ENCODE results near the gene REST.

DNA sequence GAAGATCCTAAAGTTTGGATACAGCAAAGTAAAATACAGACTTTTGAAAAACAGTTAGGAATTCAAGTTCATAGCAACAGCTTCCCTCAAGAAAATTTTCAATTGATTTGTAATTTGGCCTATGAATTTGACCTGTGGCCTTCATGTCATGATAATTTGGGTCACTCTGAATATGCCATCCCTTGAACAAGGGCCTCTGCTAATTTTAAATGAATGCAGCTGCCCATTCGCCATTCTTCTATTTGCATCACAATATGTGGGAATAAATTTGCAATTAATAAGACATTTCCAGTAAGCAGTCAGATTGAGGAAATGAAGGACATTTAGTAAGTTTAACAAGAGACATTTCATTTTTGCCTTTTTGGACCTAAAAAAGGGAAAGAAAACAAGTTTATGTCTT, 1.9 kb upstream of the REST start:
- TF ChIP-seq CTCF (IDR thresholded peaks at IDR 0.05; ENCODE audit: control extremely low read depth in 1 of 3, insufficient read depth in 1 of 3, low read depth in 1 of 3, low read length in 3 of 3) (no peak), PHF8 (conservative IDR thresholded peaks at IDR 0.05; ENCODE audit: low read depth, low read length) (no peak), TAF1 (IDR thresholded peaks at IDR 0.05; ENCODE audit: low read depth, low read length) (no peak)
- TF ChIP-seq, protein P1, sequence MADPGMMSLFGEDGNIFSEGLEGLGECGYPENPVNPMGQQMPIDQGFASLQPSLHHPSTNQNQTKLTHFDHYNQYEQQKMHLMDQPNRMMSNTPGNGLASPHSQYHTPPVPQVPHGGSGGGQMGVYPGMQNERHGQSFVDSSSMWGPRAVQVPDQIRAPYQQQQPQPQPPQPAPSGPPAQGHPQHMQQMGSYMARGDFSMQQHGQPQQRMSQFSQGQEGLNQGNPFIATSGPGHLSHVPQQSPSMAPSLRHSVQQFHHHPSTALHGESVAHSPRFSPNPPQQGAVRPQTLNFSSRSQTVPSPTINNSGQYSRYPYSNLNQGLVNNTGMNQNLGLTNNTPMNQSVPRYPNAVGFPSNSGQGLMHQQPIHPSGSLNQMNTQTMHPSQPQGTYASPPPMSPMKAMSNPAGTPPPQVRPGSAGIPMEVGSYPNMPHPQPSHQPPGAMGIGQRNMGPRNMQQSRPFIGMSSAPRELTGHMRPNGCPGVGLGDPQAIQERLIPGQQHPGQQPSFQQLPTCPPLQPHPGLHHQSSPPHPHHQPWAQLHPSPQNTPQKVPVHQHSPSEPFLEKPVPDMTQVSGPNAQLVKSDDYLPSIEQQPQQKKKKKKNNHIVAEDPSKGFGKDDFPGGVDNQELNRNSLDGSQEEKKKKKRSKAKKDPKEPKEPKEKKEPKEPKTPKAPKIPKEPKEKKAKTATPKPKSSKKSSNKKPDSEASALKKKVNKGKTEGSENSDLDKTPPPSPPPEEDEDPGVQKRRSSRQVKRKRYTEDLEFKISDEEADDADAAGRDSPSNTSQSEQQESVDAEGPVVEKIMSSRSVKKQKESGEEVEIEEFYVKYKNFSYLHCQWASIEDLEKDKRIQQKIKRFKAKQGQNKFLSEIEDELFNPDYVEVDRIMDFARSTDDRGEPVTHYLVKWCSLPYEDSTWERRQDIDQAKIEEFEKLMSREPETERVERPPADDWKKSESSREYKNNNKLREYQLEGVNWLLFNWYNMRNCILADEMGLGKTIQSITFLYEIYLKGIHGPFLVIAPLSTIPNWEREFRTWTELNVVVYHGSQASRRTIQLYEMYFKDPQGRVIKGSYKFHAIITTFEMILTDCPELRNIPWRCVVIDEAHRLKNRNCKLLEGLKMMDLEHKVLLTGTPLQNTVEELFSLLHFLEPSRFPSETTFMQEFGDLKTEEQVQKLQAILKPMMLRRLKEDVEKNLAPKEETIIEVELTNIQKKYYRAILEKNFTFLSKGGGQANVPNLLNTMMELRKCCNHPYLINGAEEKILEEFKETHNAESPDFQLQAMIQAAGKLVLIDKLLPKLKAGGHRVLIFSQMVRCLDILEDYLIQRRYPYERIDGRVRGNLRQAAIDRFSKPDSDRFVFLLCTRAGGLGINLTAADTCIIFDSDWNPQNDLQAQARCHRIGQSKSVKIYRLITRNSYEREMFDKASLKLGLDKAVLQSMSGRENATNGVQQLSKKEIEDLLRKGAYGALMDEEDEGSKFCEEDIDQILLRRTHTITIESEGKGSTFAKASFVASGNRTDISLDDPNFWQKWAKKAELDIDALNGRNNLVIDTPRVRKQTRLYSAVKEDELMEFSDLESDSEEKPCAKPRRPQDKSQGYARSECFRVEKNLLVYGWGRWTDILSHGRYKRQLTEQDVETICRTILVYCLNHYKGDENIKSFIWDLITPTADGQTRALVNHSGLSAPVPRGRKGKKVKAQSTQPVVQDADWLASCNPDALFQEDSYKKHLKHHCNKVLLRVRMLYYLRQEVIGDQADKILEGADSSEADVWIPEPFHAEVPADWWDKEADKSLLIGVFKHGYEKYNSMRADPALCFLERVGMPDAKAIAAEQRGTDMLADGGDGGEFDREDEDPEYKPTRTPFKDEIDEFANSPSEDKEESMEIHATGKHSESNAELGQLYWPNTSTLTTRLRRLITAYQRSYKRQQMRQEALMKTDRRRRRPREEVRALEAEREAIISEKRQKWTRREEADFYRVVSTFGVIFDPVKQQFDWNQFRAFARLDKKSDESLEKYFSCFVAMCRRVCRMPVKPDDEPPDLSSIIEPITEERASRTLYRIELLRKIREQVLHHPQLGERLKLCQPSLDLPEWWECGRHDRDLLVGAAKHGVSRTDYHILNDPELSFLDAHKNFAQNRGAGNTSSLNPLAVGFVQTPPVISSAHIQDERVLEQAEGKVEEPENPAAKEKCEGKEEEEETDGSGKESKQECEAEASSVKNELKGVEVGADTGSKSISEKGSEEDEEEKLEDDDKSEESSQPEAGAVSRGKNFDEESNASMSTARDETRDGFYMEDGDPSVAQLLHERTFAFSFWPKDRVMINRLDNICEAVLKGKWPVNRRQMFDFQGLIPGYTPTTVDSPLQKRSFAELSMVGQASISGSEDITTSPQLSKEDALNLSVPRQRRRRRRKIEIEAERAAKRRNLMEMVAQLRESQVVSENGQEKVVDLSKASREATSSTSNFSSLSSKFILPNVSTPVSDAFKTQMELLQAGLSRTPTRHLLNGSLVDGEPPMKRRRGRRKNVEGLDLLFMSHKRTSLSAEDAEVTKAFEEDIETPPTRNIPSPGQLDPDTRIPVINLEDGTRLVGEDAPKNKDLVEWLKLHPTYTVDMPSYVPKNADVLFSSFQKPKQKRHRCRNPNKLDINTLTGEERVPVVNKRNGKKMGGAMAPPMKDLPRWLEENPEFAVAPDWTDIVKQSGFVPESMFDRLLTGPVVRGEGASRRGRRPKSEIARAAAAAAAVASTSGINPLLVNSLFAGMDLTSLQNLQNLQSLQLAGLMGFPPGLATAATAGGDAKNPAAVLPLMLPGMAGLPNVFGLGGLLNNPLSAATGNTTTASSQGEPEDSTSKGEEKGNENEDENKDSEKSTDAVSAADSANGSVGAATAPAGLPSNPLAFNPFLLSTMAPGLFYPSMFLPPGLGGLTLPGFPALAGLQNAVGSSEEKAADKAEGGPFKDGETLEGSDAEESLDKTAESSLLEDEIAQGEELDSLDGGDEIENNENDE (IDR thresholded peaks at IDR 0.05; ENCODE audit: insufficient replicate concordance, low read length) = no peak

Measured in H1 (cell line).